IMR-90 (cell line): Measurements from ENCODE around the gene MYCBPAP. TPM values are rescaled to one million over a fixed set of nuclear protein-coding genes. Genes with fewer than 3 reads are reported as not detected.

Experiments
- ATAC-seq: fragments of 200-7000 bp; cut with Tn5 transposase; 2 replicates; pipeline ENCODE4 v1.9.1; 2020; ENCODE audit warnings: low read depth, mild to moderate bottlenecking, moderate library complexity
- BruUV-seq: library from RNA; stranded (reverse); fragments of 400-500 nt; replicated peaks from 2 replicates; lab custom pipeline; 2021; lab: Mats Ljungman, UMichigan
- CTCF ChIA-PET: fragments of 300-600 bp; formaldehyde crosslinking; extraction: SDS; loops from one replicate; lab custom pipeline; 2021; ENCODE audit warnings: antibody characterized with exemption; lab: Yijun Ruan, JAX
- POLR2A ChIA-PET: fragments of 300-600 bp; sonication (Branson Sonifier 250); formaldehyde crosslinking; loops from one replicate; lab custom pipeline; 2022; ENCODE audit warnings: antibody characterized with exemption; ENCODE audit not compliant: unreplicated experiment; lab: Charles Lee
- DNase-seq: peaks from one replicate; pipeline ENCODE4 v3.0.0; 2013
- H2AFZ ChIP-seq: replicated peaks from 2 replicates; pipeline ENCODE3; 2013; ENCODE audit warnings: low read length, mild to moderate bottlenecking; ENCODE audit not compliant: poor library complexity
- H2AK5ac ChIP-seq: 2 replicates; pipeline ENCODE4 v1.6.1; 2013; ENCODE audit warnings: low read depth, low read length, inconsistent platforms
- H2AK9ac ChIP-seq: replicated peaks from 2 replicates; pipeline ENCODE3; 2013; ENCODE audit warnings: mild to moderate bottlenecking, low read depth, low read length, moderate library complexity; ENCODE audit not compliant: poor library complexity
- H2BK120ac ChIP-seq: 2 replicates; pipeline ENCODE4 v1.6.1; 2013; ENCODE audit warnings: low read depth, low read length, inconsistent platforms
- H2BK15ac ChIP-seq: 3 replicates; pipeline ENCODE4 v1.6.1; 2013; ENCODE audit warnings: low read depth, low read length, inconsistent platforms
- H2BK20ac ChIP-seq: 2 replicates; pipeline ENCODE4 v1.6.1; 2013; ENCODE audit warnings: low read depth, mild to moderate bottlenecking, inconsistent platforms, low read length, moderate library complexity
- H2BK5ac ChIP-seq: 2 replicates; pipeline ENCODE4 v1.6.1; 2013; ENCODE audit warnings: mild to moderate bottlenecking, low read depth, low read length, inconsistent platforms; ENCODE audit not compliant: poor library complexity, severe bottlenecking
- H3K14ac ChIP-seq: replicated peaks from 2 replicates; pipeline ENCODE4 v1.6.1; 2013; ENCODE audit warnings: low read depth, low read length, inconsistent platforms
- H3K18ac ChIP-seq: 2 replicates; pipeline ENCODE4 v1.6.1; 2013; ENCODE audit warnings: low read depth, low read length, control low read depth
- H3K23ac ChIP-seq: 2 replicates; pipeline ENCODE4 v1.6.1; 2013; ENCODE audit warnings: low read depth, low read length, inconsistent platforms
- H3K27ac ChIP-seq: 2 replicates; pipeline ENCODE4 v1.5.1; 2013; ENCODE audit warnings: mild to moderate bottlenecking, control low read depth, low read length; ENCODE audit not compliant: insufficient read depth
- H3K27me3 ChIP-seq: 2 replicates; pipeline ENCODE4 v1.6.1; 2013; ENCODE audit warnings: low read length; ENCODE audit not compliant: control insufficient read depth, insufficient read depth
- H3K36me3 ChIP-seq: 2 replicates; pipeline ENCODE4 v1.6.1; 2013; ENCODE audit warnings: low read length, mixed read lengths; ENCODE audit not compliant: control insufficient read depth, insufficient read depth
- H3K4ac ChIP-seq: 2 replicates; pipeline ENCODE4 v1.6.1; 2013; ENCODE audit warnings: low read depth, low read length, inconsistent platforms
- H3K4me1 ChIP-seq: 2 replicates; pipeline ENCODE4 v1.6.1; 2013; ENCODE audit warnings: low read length, mixed read lengths; ENCODE audit not compliant: control insufficient read depth, insufficient read depth
- H3K4me2 ChIP-seq: 2 replicates; pipeline ENCODE4 v1.6.1; 2013; ENCODE audit warnings: low read depth, mild to moderate bottlenecking, control low read depth, low read length, moderate library complexity
- H3K4me3 ChIP-seq: 2 replicates; pipeline ENCODE4 v1.5.1; 2013; ENCODE audit warnings: low read depth, mild to moderate bottlenecking, control low read depth, low read length, moderate library complexity; ENCODE audit not compliant: insufficient read depth
- H3K56ac ChIP-seq: 2 replicates; pipeline ENCODE4 v1.6.1; 2013; ENCODE audit warnings: low read length, inconsistent platforms; ENCODE audit not compliant: insufficient read depth; ENCODE audit errors: extremely low read depth
- H3K79me1 ChIP-seq, 2 experiments: 2 replicates each; pipeline ENCODE4 v1.6.1; 2013; ENCODE audit warnings: low read length in 2 of 2, inconsistent platforms in 1 of 2, low read depth in 1 of 2
- H3K9ac ChIP-seq: 2 replicates; pipeline ENCODE4 v1.6.1; 2013; ENCODE audit warnings: low read depth, low read length, control low read depth
- H3K9me1 ChIP-seq: 2 replicates; pipeline ENCODE4 v1.6.1; 2013; ENCODE audit warnings: low read length, inconsistent platforms; ENCODE audit not compliant: insufficient read depth
- H3K9me3 ChIP-seq: 2 replicates; pipeline ENCODE4 v1.6.1; 2013; ENCODE audit warnings: low read length; ENCODE audit not compliant: control insufficient read depth, insufficient read depth
- H4K20me1 ChIP-seq: 2 replicates; pipeline ENCODE4 v1.6.1; 2013; ENCODE audit warnings: low read length, inconsistent platforms; ENCODE audit not compliant: insufficient read depth
- H4K5ac ChIP-seq: 2 replicates; pipeline ENCODE4 v1.6.1; 2013; ENCODE audit warnings: mild to moderate bottlenecking, low read depth, low read length, control low read depth
- H4K8ac ChIP-seq, 2 experiments: 2 replicates each; pipeline ENCODE4 v1.6.1; 2013; ENCODE audit warnings: low read depth in 2 of 2, low read length in 2 of 2, control low read depth in 1 of 2, inconsistent platforms in 1 of 2
- H4K91ac ChIP-seq: 2 replicates; pipeline ENCODE4 v1.6.1; 2013; ENCODE audit warnings: low read depth, low read length, inconsistent platforms; ENCODE audit not compliant: insufficient read depth
- BHLHE40 ChIP-seq: fragments of 150-350 bp; IDR thresholded peaks from 2 replicates; pipeline ENCODE4 v1.6.1; 2016; ENCODE audit warnings: mild to moderate bottlenecking, low read depth, low read length
- CEBPB ChIP-seq: IDR thresholded peaks from 2 replicates; pipeline ENCODE4 v1.6.1; 2012; ENCODE audit warnings: low read depth, low read length, improper control_type of control experiment
- CHD1 ChIP-seq: IDR thresholded peaks from 2 replicates; pipeline ENCODE4 v1.6.1; 2012; ENCODE audit warnings: low read depth, low read length, improper control_type of control experiment
- ELK1 ChIP-seq: fragments of 150-350 bp; IDR thresholded peaks from 2 replicates; pipeline ENCODE4 v1.6.1; 2016; ENCODE audit warnings: low read depth, mild to moderate bottlenecking, low read length, moderate library complexity, borderline replicate concordance
- FOS ChIP-seq: fragments of 150-350 bp; IDR thresholded peaks from 2 replicates; pipeline ENCODE4 v1.6.1; 2016; ENCODE audit warnings: low read depth, low read length
- MAFK ChIP-seq: IDR thresholded peaks from 2 replicates; pipeline ENCODE4 v1.6.1; 2012; ENCODE audit warnings: low read depth, low read length, improper control_type of control experiment
- MXI1 ChIP-seq: IDR thresholded peaks from 2 replicates; pipeline ENCODE4 v1.6.1; 2012; ENCODE audit warnings: low read depth, mild to moderate bottlenecking, low read length, moderate library complexity, borderline replicate concordance
- NFE2L2 ChIP-seq: fragments of 150-350 bp; IDR thresholded peaks from 2 replicates; pipeline ENCODE4 v1.6.1; 2016; ENCODE audit warnings: low read depth, mild to moderate bottlenecking, low read length
- POLR2A ChIP-seq: IDR thresholded peaks from 2 replicates; pipeline ENCODE4 v1.6.1; 2012; ENCODE audit warnings: mild to moderate bottlenecking, low read depth, low read length
- RCOR1 ChIP-seq: IDR thresholded peaks from 2 replicates; pipeline ENCODE4 v1.6.1; 2012; ENCODE audit warnings: mild to moderate bottlenecking, low read length, improper control_type of control experiment; ENCODE audit not compliant: insufficient replicate concordance
- SMC3 ChIP-seq: fragments of 150-350 bp; IDR thresholded peaks from 2 replicates; pipeline ENCODE4 v1.6.1; 2016; ENCODE audit warnings: low read depth, mild to moderate bottlenecking, antibody characterized with exemption, low read length, moderate library complexity
- USF2 ChIP-seq: fragments of 150-350 bp; IDR thresholded peaks from 2 replicates; pipeline ENCODE4 v1.6.1; 2017; ENCODE audit warnings: mild to moderate bottlenecking, antibody characterized with exemption, low read length, low read depth
- WGBS, 2 experiments: methylation state at CpG; one replicate each; pipeline versions ENCODE4 v1.1.5 to v1.1.7; 2013; ENCODE audit warnings: missing lambda C conversion rate in 2 of 2; ENCODE audit not compliant: insufficient read length in 1 of 2; ENCODE audit errors: extremely low coverage in 2 of 2; 5-methylcytosine and 5-hydroxymethylcytosine counted together
- dilution Hi-C: fragments of 300-500 bp; cut with HindIII; formaldehyde crosslinking; loops from one replicate; pipeline ENCODE4 v1.14.3; 2018; ENCODE audit warnings: low sequenced_read_pairs; ENCODE audit not compliant: unreplicated experiment
- in situ Hi-C: fragments of 300-500 bp; cut with MboI; formaldehyde crosslinking; loops from 3 replicates; pipeline ENCODE4 v1.14.3; 2019; ENCODE audit warnings: low sequenced_read_pairs, inconsistent platforms, mixed read lengths
- intact Hi-C: fragments of 100-400 bp; cut with micrococcal nuclease; formaldehyde crosslinking; loops from 2 replicates; pipeline ENCODE4 v1.10.0; 2022
- polyA plus RNA-seq, 3 experiments: library from polyadenylated mRNA; depleted of rRNA; stranded (reverse); fragments of >200 nt; gene quantifications; 2 replicates each; pipeline ENCODE4 v1.2.3, GENCODE V29; 2012; ENCODE audit warnings: low replicate concordance in 1 of 3
- total RNA-seq: library from RNA; depleted of rRNA; stranded (reverse); fragments of >200 nt; gene quantifications from 2 replicates; pipeline ENCODE4 v1.2.3, GENCODE V29; 2012

The MYCBPAP gene
- total and polyA plus RNA-seq, 2 of the 4 experiments (the other 2 are of a cell fraction) = 0.17 to 0.18 TPM

GRCh38 chr17:50542795-50543774 is 34.8 kb downstream of the MYCBPAP start (continued):
- no peak for TF ChIP-seq MXI1
- no peak for TF ChIP-seq NFE2L2
- TF ChIP-seq RCOR1 = no peak

- peaks cover 8% of the 10 kb centered on the region; the same call in 1 of the 2 replicates for H3K36me3 ChIP-seq
- H3K18ac ChIP-seq = no peak overlapping the region
- H2BK120ac ChIP-seq = no peak overlapping the region
- H3K56ac ChIP-seq = no peak overlapping the region
- no TSS peak for BruUV-seq
- H3K27ac ChIP-seq = no peak overlapping the region
- H2BK20ac ChIP-seq = no peak overlapping the region
- no peak overlapping the region for H4K5ac ChIP-seq
- no peak overlapping the region for H2AK5ac ChIP-seq
- 77% methylated on average over 4 of the region's 7 CpGs; no CpG with 5 or more reads in 1 of the 2 experiments for WGBS, 2 experiments
- no peak overlapping the region for H3K4me3 ChIP-seq
- H3K14ac ChIP-seq = no peak overlapping the region
- ChIA-PET CTCF (no interaction called here), POLR2A (no interaction called here)
- H2AFZ ChIP-seq = no peak overlapping the region
- H3K9me3 ChIP-seq = no peaks in the 10 kb centered on the region
- no peak overlapping the region for H4K8ac ChIP-seq
- no peak overlapping the region for H2BK15ac ChIP-seq
- no peak overlapping the region for H3K4me2 ChIP-seq
- H3K9ac ChIP-seq = no peak overlapping the region
- ATAC-seq (no peak), DNase-seq (no peak)
- H3K4ac ChIP-seq = no peak overlapping the region
- in situ Hi-C loops = loop anchor here (10.0 kb wide), 1 partner anchor 410 kb away; no protein-coding TSS in a partner anchor
- no peaks in the 10 kb centered on the region for H4K20me1 ChIP-seq
- peaks cover 9% of the 10 kb centered on the region for H3K9me1 ChIP-seq
- intact Hi-C loops = loop anchor here (10.0 kb wide), 1 partner anchor 410 kb away; no protein-coding TSS in a partner anchor
- H3K4me1 ChIP-seq = peaks cover 19% of the 10 kb centered on the region
- H2AK9ac ChIP-seq = no peak overlapping the region
- H4K91ac ChIP-seq = no peak overlapping the region
- H2BK5ac ChIP-seq = no peak overlapping the region
- dilution Hi-C loops = no loop called here
- H3K23ac ChIP-seq = no peak overlapping the region
- H3K27me3 ChIP-seq = no peaks in the 10 kb centered on the region
- peaks cover 0 to 18% of the 10 kb centered on the region in 2 experiments; a peak in 2 of 4 replicates for H3K79me1 ChIP-seq
- TF ChIP-seq RCOR1 (no peak), CEBPB (no peak), MAFK (no peak), FOS (no peak), POLR2A (no peak), CHD1 (no peak), USF2 (no peak), ELK1 (no peak), MXI1 (no peak), BHLHE40 (no peak), SMC3 (no peak)
Observed at GRCh38 chr17:50544516-50544915, 36.3 kb downstream of the MYCBPAP start.
